Keratinocyte (primary cell): ENCODE results near the gene ADGRA3. TPM values are rescaled to one million over a fixed set of nuclear protein-coding genes. Genes with fewer than 3 reads are reported as not detected.

Experiments used
- DNase-seq: peaks from one replicate; pipeline ENCODE4 v3.0.0-alpha.2; 2011; ENCODE audit warnings: low read depth, missing footprints, low spot score
- FAIRE-seq: peaks from 2 replicates; lab custom pipeline; 2011; peaks lifted over from hg19 to GRCh38; lab: Jason Lieb, UNC
- H2AFZ ChIP-seq: 2 replicates; pipeline ENCODE4 v1.6.0; 2012; ENCODE audit warnings: low read length, control low read depth, inconsistent platforms; ENCODE audit not compliant: control insufficient read depth
- H3K27ac ChIP-seq: 2 replicates; pipeline ENCODE4 v1.5.1; 2011; ENCODE audit warnings: low read length; ENCODE audit not compliant: control insufficient read depth, insufficient read depth
- H3K27me3 ChIP-seq: 3 replicates; pipeline ENCODE4 v1.6.0; 2011; ENCODE audit warnings: low read length; ENCODE audit not compliant: control insufficient read depth, insufficient read depth; ENCODE audit errors: extremely low read depth
- H3K36me3 ChIP-seq, 2 experiments: 2 replicates in 1 of 2; 3 replicates in 1 of 2; pipeline ENCODE4 v1.5.1; 2011; ENCODE audit warnings: low read length in 2 of 2, mild to moderate bottlenecking in 1 of 2; ENCODE audit not compliant: control insufficient read depth in 2 of 2, insufficient read depth in 2 of 2; ENCODE audit errors: extremely low read depth in 1 of 2
- H3K4me1 ChIP-seq: 3 replicates; pipeline ENCODE4 v1.5.1; 2011; ENCODE audit warnings: low read length; ENCODE audit not compliant: control insufficient read depth, insufficient read depth; ENCODE audit errors: extremely low read depth
- H3K4me2 ChIP-seq: 3 replicates; pipeline ENCODE4 v1.6.0; 2011; ENCODE audit warnings: low read depth, low read length; ENCODE audit not compliant: control insufficient read depth, insufficient read depth; ENCODE audit errors: extremely low read depth
- H3K4me3 ChIP-seq, 3 experiments: fragments of 200-600 bp in 1 of 3; sonication (generic) in 1 of 3; 2 replicates in 2 of 3; 3 replicates in 1 of 3; pipeline ENCODE4 v1.5.1; 2011 to 2016; ENCODE audit warnings: low read length in 3 of 3, mild to moderate bottlenecking in 3 of 3, control low read depth in 2 of 3, inconsistent platforms in 1 of 3, low read depth in 1 of 3, mixed read lengths in 1 of 3, mixed run types in 1 of 3, moderate library complexity in 1 of 3; ENCODE audit not compliant: control insufficient read depth in 2 of 3, insufficient read depth in 2 of 3; ENCODE audit errors: extremely low read depth in 1 of 3
- H3K79me2 ChIP-seq: 2 replicates; pipeline ENCODE4 v1.6.0; 2012; ENCODE audit warnings: low read length; ENCODE audit not compliant: control insufficient read depth, insufficient read depth
- H3K9ac ChIP-seq: 3 replicates; pipeline ENCODE4 v1.6.0; 2011; ENCODE audit warnings: low read length; ENCODE audit not compliant: control insufficient read depth, insufficient read depth; ENCODE audit errors: extremely low read depth
- H3K9me1 ChIP-seq: 3 replicates; pipeline ENCODE4 v1.6.0; 2011; ENCODE audit warnings: low read length; ENCODE audit not compliant: control insufficient read depth, insufficient read depth; ENCODE audit errors: extremely low read depth
- H3K9me3 ChIP-seq: 2 replicates; pipeline ENCODE4 v1.5.1; 2012; ENCODE audit warnings: low read depth, low read length; ENCODE audit not compliant: control insufficient read depth
- H4K20me1 ChIP-seq: 3 replicates; pipeline ENCODE4 v1.6.0; 2011; ENCODE audit warnings: low read length; ENCODE audit not compliant: control insufficient read depth, insufficient read depth; ENCODE audit errors: extremely low read depth
- CTCF ChIP-seq, 3 experiments: IDR thresholded peaks in 1 of 3; conservative IDR thresholded peaks in 1 of 3; optimal IDR thresholded peaks in 1 of 3; 2 replicates in 2 of 3; 3 replicates in 1 of 3; pipeline versions ENCODE3 to v1.5.1; 2011; ENCODE audit warnings: low read length in 3 of 3, mild to moderate bottlenecking in 3 of 3, moderate library complexity in 2 of 3, control low read depth in 1 of 3, inconsistent platforms in 1 of 3; ENCODE audit not compliant: insufficient read depth in 2 of 3; ENCODE audit errors: extremely low read depth in 1 of 3
- EZH2 ChIP-seq: IDR thresholded peaks from one replicate; pipeline ENCODE4 v1.6.1; 2012; ENCODE audit warnings: inconsistent platforms, mild to moderate bottlenecking, low read length, moderate library complexity
- dilution Hi-C: fragments of 300-500 bp; cut with MboI; formaldehyde crosslinking; loops from one replicate; pipeline ENCODE4 v1.7.0; 2020; ENCODE audit warnings: low sequenced_read_pairs; ENCODE audit not compliant: extremely low pct_ligation_motif_present
- polyA plus RNA-seq, 5 experiments: library from polyadenylated mRNA; depleted of rRNA in 3 of 5; stranded (reverse) in 3 of 5; stranded (forward) in 1 of 5; unstranded in 1 of 5; fragments of >200 nt; gene quantifications; 1 replicate in 1 of 5; 2 replicates in 3 of 5; 3 replicates in 1 of 5; pipeline versions ENCODE4 v1.2.1 to v1.2.3, GENCODE V29; 2011 to 2012; ENCODE audit warnings: missing spikeins in 2 of 5, low read depth in 1 of 5, low replicate concordance in 1 of 5

The ADGRA3 gene
- polyA plus RNA-seq, 1 donor (not counting 4 experiments of a cell fraction or from before 2014, with no cell fraction given), result 38.7 TPM

DNA sequence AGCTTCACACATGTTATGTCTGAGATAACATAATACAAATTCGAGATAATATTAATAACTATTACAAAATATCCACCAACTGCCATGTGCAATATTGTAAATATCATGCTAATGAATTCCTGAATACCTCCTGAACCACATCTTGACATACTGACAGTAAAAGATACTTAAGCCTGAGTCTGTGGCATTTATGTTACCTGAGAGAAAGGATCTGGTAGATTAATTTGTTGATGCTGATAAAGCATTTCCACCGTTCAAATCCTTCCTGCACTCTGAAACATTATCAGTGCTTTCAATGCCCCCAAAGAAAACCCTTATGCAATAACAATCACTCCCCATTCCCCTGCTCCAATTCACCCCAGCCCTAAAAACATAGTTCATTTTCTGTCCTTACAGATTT lies 38.8 kb upstream of the ADGRA3 start:
- dilution Hi-C loops, result no loop called here
- TF ChIP-seq EZH2, result no peak
- TF ChIP-seq CTCF (optimal IDR thresholded peaks at IDR 0.05 in 1 of 3, IDR thresholded peaks at IDR 0.05 in 1 of 3, conservative IDR thresholded peaks at IDR 0.05 in 1 of 3; ENCODE audit: extremely low read depth in 1 of 3, insufficient read depth in 2 of 3, low read length in 3 of 3), result no peak
- Histone ChIP-seq H2AFZ (no peak overlapping the region), H4K20me1 (no peaks in the 10 kb centered on the region), H3K4me1 (no peaks in the 10 kb centered on the region), H3K9me1 (no peaks in the 10 kb centered on the region), H3K9ac (no peak overlapping the region), H3K27ac (no peak overlapping the region), H3K36me3 (no peaks in the 10 kb centered on the region), H3K27me3 (no peaks in the 10 kb centered on the region), H3K79me2 (no peaks in the 10 kb centered on the region), H3K9me3 (no peaks in the 10 kb centered on the region), H3K4me2 (no peak overlapping the region), H3K4me3 (no peak overlapping the region)
- DNase-seq (no peak), FAIRE-seq (no peak)

DNA sequence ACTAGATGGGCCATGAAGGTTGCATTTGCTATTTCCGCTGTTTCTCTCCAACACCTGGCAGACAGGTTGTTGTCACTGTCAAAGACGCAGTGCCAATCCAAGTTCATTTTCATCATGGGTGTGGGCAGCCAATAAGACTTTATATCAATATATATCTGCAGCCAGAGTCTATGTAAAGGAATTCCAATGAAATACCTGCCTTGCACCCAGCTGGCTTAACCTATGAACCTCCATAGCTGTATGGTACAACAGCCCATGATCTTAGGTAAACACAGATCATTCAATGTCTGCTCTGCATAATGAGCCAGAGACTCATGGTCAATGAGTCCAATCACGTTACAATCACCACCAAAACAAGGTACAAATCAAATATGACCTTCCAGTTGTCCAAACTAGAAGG lies 37.7 kb upstream of the ADGRA3 start:
- Histone ChIP-seq H3K79me2 (no peaks in the 10 kb centered on the region), H3K27me3 (no peaks in the 10 kb centered on the region), H3K9ac (no peak overlapping the region)

More for the DNA sequence above, 37.7 kb upstream of the ADGRA3 start:
- H3K36me3 ChIP-seq, result no peaks in the 10 kb centered on the region
- H3K9me1 ChIP-seq, result no peaks in the 10 kb centered on the region
- H3K4me1 ChIP-seq, result no peaks in the 10 kb centered on the region
- no peak overlapping the region for H2AFZ ChIP-seq
- TF ChIP-seq CTCF (optimal IDR thresholded peaks at IDR 0.05 in 1 of 3, IDR thresholded peaks at IDR 0.05 in 1 of 3, conservative IDR thresholded peaks at IDR 0.05 in 1 of 3; ENCODE audit: extremely low read depth in 1 of 3, insufficient read depth in 2 of 3, low read length in 3 of 3) (no peak), EZH2 (no peak)
- dilution Hi-C loops, result no loop called here
- H3K4me2 ChIP-seq, result no peak overlapping the region
- no peaks in the 10 kb centered on the region for H4K20me1 ChIP-seq
- no peaks in the 10 kb centered on the region for H3K9me3 ChIP-seq
- no peak for FAIRE-seq
- H3K27ac ChIP-seq, result no peak overlapping the region
- DNase-seq, result no peak
- H3K4me3 ChIP-seq, result no peak overlapping the region
